ENCODE data around the gene TMC2. TPM values are rescaled to one million over a fixed set of nuclear protein-coding genes. Genes with fewer than 3 reads are reported as not detected.
A peak's percentile ranks its signal among the peaks of the same experiment; 100 is the strongest.
"Not testable (repeated sequence)": the region's sequence is repeated elsewhere in the genome, so short reads cannot be mapped to it uniquely, and the experiment has no call there.

The TMC2 gene
- total RNA-seq, 6 donors from 2014 or later = 0.22 to 0.57 (median 0.41) TPM; not detected in 2

DNA sequence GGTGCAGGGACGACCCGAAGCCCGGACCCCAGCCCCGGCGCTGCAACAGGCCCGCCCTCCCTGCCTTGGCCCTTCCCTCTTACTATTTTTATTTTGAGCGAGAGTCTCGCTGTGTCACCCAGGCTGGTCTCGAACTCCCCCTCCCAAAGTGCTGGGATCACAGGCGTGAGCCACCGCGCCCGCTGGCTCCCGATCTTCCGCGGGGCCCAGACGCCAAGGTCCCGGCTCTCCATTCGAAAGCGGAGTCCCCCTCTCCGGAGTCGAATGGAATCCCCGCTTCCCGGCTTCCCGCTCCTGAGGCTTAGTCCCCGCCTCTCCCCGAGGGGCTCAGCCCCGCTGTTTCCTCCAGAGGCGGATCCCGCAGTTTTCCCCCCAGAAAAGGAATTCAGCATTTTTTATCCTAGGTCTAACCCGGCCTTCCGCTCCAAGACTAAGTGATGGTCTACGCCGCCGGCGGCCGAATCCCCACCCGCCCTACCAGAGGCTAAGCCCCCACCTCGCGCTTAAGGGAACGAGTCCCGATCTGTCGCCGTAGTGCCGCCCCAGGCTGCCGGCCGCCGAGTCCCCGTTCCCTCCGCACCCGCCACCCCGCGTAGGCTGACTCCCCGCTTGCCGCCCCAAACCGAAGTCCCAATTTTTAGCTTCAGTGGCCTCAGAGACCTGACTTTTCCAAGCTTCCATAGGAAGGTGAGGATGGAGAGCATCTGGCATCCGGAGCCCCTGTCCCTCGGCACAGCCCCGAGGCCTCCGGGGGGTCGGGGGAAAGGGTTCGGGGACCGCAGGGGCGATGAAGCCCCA, 11.5 kb upstream of the TMC2 start:
- peak in 1 of 2 donors; percentile 90 for DNase-seq

GRCh38 chr20:2526218-2526583, 10.2 kb upstream of the TMC2 start:
- not testable (repeated sequence) for H3K27me3 ChIP-seq; DNase-seq; ATAC-seq (ENCODE audit: low FRiP score in 2 of 2); H3K36me3 ChIP-seq; H3K9me3 ChIP-seq; H3K4me3 ChIP-seq
- peaks cover 3 to 20% (median 8%) of the 10 kb centered on the region in 4 donors for H3K4me1 ChIP-seq
- 89 to 97% methylated on average over 5 of the region's 5 CpGs for WGBS, 2 donors
- H3K27ac ChIP-seq = peak overlapping the region in 2 of 4 donors; percentile 19 to 97

More for the DNA sequence above, 11.5 kb upstream of the TMC2 start:
- Histone ChIP-seq H3K27me3 (no peaks in the 10 kb centered on the region), H3K36me3 (no peaks in the 10 kb centered on the region), H3K9me3 (no peaks in the 10 kb centered on the region), H3K4me3 (peak overlapping the region; percentile 65 to 91 (median 80)), H3K4me1 (peaks cover 3 to 20% (median 8%) of the 10 kb centered on the region in 4 donors), H3K27ac (peak overlapping the region; percentile 91 to 98 (median 95))
- 0 to 1% methylated on average over 24 to 62 of the region's 64 CpGs for WGBS, 2 donors
- TF ChIP-seq, protein P1, sequence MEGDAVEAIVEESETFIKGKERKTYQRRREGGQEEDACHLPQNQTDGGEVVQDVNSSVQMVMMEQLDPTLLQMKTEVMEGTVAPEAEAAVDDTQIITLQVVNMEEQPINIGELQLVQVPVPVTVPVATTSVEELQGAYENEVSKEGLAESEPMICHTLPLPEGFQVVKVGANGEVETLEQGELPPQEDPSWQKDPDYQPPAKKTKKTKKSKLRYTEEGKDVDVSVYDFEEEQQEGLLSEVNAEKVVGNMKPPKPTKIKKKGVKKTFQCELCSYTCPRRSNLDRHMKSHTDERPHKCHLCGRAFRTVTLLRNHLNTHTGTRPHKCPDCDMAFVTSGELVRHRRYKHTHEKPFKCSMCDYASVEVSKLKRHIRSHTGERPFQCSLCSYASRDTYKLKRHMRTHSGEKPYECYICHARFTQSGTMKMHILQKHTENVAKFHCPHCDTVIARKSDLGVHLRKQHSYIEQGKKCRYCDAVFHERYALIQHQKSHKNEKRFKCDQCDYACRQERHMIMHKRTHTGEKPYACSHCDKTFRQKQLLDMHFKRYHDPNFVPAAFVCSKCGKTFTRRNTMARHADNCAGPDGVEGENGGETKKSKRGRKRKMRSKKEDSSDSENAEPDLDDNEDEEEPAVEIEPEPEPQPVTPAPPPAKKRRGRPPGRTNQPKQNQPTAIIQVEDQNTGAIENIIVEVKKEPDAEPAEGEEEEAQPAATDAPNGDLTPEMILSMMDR (IDR thresholded peaks at IDR 0.05) = no peak
- TF ChIP-seq POLR2A (IDR thresholded peaks at IDR 0.05) = peak in 2 of 4 donors; percentile 13 to 29
- peak; percentile 69 to 82 for ATAC-seq (ENCODE audit: low FRiP score in 2 of 2)

- no peak overlapping the region for H3K27ac ChIP-seq
- H3K4me1 ChIP-seq = peaks cover 3 to 15% (median 6%) of the 10 kb centered on the region in 4 donors
- no peaks in the 10 kb centered on the region for H3K27me3 ChIP-seq
- no peak for DNase-seq
- H3K4me3 ChIP-seq = no peak overlapping the region
- H3K9me3 ChIP-seq = no peaks in the 10 kb centered on the region
- 84 to 87% methylated on average over 6 of the region's 6 CpGs for WGBS, 2 donors
- TF ChIP-seq POLR2A (IDR thresholded peaks at IDR 0.05) (no peak), POLR2AphosphoS5 (IDR thresholded peaks at IDR 0.05) (no peak), EP300 (IDR thresholded peaks at IDR 0.05) (no peak)
- TF ChIP-seq, protein P1 (IDR thresholded peaks at IDR 0.05) = no peak
- ATAC-seq (ENCODE audit: low FRiP score in 2 of 2) = no peak
- no peaks in the 10 kb centered on the region for H3K36me3 ChIP-seq
Measured at GRCh38 chr20:2527762-2528161, 8.6 kb upstream of the TMC2 start.

DNA sequence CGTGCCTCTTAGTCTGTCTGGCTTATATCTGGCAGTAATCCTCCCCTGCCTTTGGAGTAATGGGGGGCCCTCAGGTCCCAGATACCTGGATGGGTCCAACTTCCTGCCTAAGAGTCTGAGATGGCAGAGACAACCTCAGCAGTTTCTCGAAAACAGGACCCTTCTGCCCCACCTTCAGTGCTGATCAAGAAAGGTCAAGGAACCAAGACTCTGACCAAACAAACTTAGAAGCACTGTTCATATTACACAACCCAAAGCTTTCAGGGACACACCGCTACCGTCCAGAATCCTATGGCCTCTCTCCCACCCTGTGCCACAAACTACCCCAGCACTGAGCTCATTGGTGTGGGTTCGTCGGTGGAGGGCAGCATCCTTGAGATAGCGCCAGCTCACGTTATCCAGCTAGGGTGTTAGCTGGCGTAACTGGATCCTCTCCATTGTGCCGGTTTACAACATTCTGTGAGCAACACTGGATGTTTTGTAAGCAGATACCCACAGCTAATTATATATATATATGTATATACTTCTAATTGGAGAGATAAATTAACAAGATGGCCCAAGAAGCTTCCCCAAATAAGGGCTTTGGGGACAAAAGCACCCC, 7.6 kb upstream of the TMC2 start:
- no peak overlapping the region for H3K27ac ChIP-seq
- TF ChIP-seq POLR2AphosphoS5 (IDR thresholded peaks at IDR 0.05) (no peak), EP300 (IDR thresholded peaks at IDR 0.05) (no peak), POLR2A (IDR thresholded peaks at IDR 0.05) (no peak)
- TF ChIP-seq, protein P1 (IDR thresholded peaks at IDR 0.05) = no peak
- WGBS, 2 donors = 57 to 64% methylated on average over 7 to 10 of the region's 10 CpGs

GRCh38 chr20:2533118-2533517, 3.3 kb upstream of the TMC2 start:
- no peaks in the 10 kb centered on the region for H3K9me3 ChIP-seq
- 82 to 96% methylated on average over 4 to 8 of the region's 8 CpGs for WGBS, 2 donors
- H3K4me1 ChIP-seq = no peaks in the 10 kb centered on the region
- DNase-seq (no peak), ATAC-seq (ENCODE audit: low FRiP score in 2 of 2) (no peak)
- no peak overlapping the region for H3K27ac ChIP-seq
- H3K36me3 ChIP-seq = no peaks in the 10 kb centered on the region
- H3K27me3 ChIP-seq = no peaks in the 10 kb centered on the region
- TF ChIP-seq EP300 (IDR thresholded peaks at IDR 0.05) (no peak), POLR2AphosphoS5 (IDR thresholded peaks at IDR 0.05) (no peak), POLR2A (IDR thresholded peaks at IDR 0.05) (no peak)
- TF ChIP-seq, protein P1 (IDR thresholded peaks at IDR 0.05) = no peak
- H3K4me3 ChIP-seq = no peak overlapping the region

More for the DNA sequence above, 7.6 kb upstream of the TMC2 start:
- Histone ChIP-seq H3K9me3 (no peaks in the 10 kb centered on the region), H3K4me3 (no peak overlapping the region), H3K36me3 (no peaks in the 10 kb centered on the region), H3K27me3 (no peaks in the 10 kb centered on the region), H3K4me1 (peaks cover 3 to 15% (median 6%) of the 10 kb centered on the region in 4 donors)
- ATAC-seq (ENCODE audit: low FRiP score in 2 of 2) (no peak), DNase-seq (no peak)

All from upper lobe of left lung (tissue), 6 donors.